Keratinocyte (primary cell): ENCODE measurements around the gene SLC34A1.

Experiments
- CTCF ChIP-seq, 3 experiments: IDR thresholded peaks in 1 of 3; conservative IDR thresholded peaks in 1 of 3; optimal IDR thresholded peaks in 1 of 3; 2 replicates in 2 of 3; 3 replicates in 1 of 3; pipeline versions ENCODE3 to v1.5.1; 2011; ENCODE audit warnings: low read length in 3 of 3, mild to moderate bottlenecking in 3 of 3, moderate library complexity in 2 of 3, control low read depth in 1 of 3, inconsistent platforms in 1 of 3; ENCODE audit not compliant: insufficient read depth in 2 of 3; ENCODE audit errors: extremely low read depth in 1 of 3
- EZH2 ChIP-seq: IDR thresholded peaks from one replicate; pipeline ENCODE4 v1.6.1; 2012; ENCODE audit warnings: inconsistent platforms, mild to moderate bottlenecking, low read length, moderate library complexity

GRCh38 chr5:177434437-177434836, 50.2 kb downstream of the SLC34A1 start:
- TF ChIP-seq CTCF (optimal IDR thresholded peaks at IDR 0.05 in 1 of 3, IDR thresholded peaks at IDR 0.05 in 1 of 3, conservative IDR thresholded peaks at IDR 0.05 in 1 of 3; ENCODE audit: extremely low read depth in 1 of 3, insufficient read depth in 2 of 3, low read length in 3 of 3) (no peak), EZH2 (no peak)
